Thyroid gland (tissue), 4 donors: ENCODE results near the gene KIRREL3. TPM values are rescaled to one million over a fixed set of nuclear protein-coding genes. Genes with fewer than 3 reads are reported as not detected.

Experiments
- DNase-seq, 2 donors: peaks; one replicate each; pipeline ENCODE4 v3.0.0-alpha.2; 2019
- H3K27ac ChIP-seq, 3 donors: fragments of 200-600 bp; sonication (generic); 1 replicate in 2 of 3; 2 replicates in 1 of 3; pipeline ENCODE4 v1.5.1; 2016 to 2019; ENCODE audit warnings: mild to moderate bottlenecking in 1 of 3, moderate library complexity in 1 of 3
- H3K27me3 ChIP-seq: fragments of 200-600 bp; sonication (generic); one replicate; pipeline ENCODE4 v1.5.1; 2019
- H3K36me3 ChIP-seq, 2 donors: fragments of 200-600 bp; sonication (generic); one replicate each; pipeline ENCODE4 v1.5.1; 2016 to 2019
- H3K4me1 ChIP-seq, 2 donors: fragments of 200-600 bp; sonication (generic); one replicate each; pipeline ENCODE4 v1.5.1; 2017 to 2019
- H3K4me3 ChIP-seq, 3 donors: fragments of 200-600 bp; sonication (generic); replicated peaks in 1 of 3; 1 replicate in 2 of 3; 2 replicates in 1 of 3; pipeline ENCODE4 v1.5.1; 2016; ENCODE audit warnings: mild to moderate bottlenecking in 1 of 3
- H3K9me3 ChIP-seq: fragments of 200-600 bp; sonication (generic); one replicate; pipeline ENCODE4 v1.5.1; 2017
- CTCF ChIP-seq, 6 experiments: fragments of 200-600 bp in 3 of 6; fragments of 450-650 bp in 3 of 6; sonication (generic) in 3 of 6; IDR thresholded peaks; one replicate each; pipeline ENCODE4 v1.5.1; 2016 to 2019; ENCODE audit warnings: antibody characterized with exemption in 6 of 6, mild to moderate bottlenecking in 2 of 6, inconsistent platforms in 1 of 6, moderate library complexity in 1 of 6
- POLR2A ChIP-seq, 2 donors: fragments of 450-650 bp; IDR thresholded peaks; one replicate each; pipeline ENCODE4 v1.6.1; 2017; ENCODE audit warnings: antibody characterized with exemption in 2 of 2, mild to moderate bottlenecking in 2 of 2, moderate library complexity in 1 of 2
- WGBS, 2 donors: methylation state at CpG; one replicate each; pipeline ENCODE4 v1.1.5; 2017; 5-methylcytosine and 5-hydroxymethylcytosine counted together
- intact Hi-C: fragments of 100-400 bp; cut with DNase I; formaldehyde crosslinking; loops from one replicate; pipeline ENCODE4 v1.15.1; 2023
- total RNA-seq, 4 donors: library from RNA; depleted of rRNA; stranded (reverse); fragments of >200 nt; gene quantifications; one replicate each; pipeline ENCODE4 v1.2.3, GENCODE V29; 2016

The KIRREL3 gene
- total RNA-seq, 4 donors from 2014 or later: 0.78 TPM; not detected in 3

GRCh38 chr11:126890561-126890960 is 110.0 kb downstream of the KIRREL3 start:
- no peaks in the 10 kb centered on the region for H3K4me1 ChIP-seq
- H3K36me3 ChIP-seq: no peaks in the 10 kb centered on the region
- no peak for DNase-seq
- no peak for TF ChIP-seq CTCF (IDR thresholded peaks at IDR 0.05)
- no peak for TF ChIP-seq POLR2A (IDR thresholded peaks at IDR 0.05)
- WGBS, 2 donors: 67 to 75% methylated on average over 7 of the region's 7 CpGs
- H3K27me3 ChIP-seq: no peaks in the 10 kb centered on the region
- no peaks in the 10 kb centered on the region for H3K9me3 ChIP-seq
- H3K27ac ChIP-seq: no peak overlapping the region
- no peak overlapping the region for H3K4me3 ChIP-seq
- intact Hi-C loops: no loop called here

- Histone ChIP-seq H3K4me1 (no peaks in the 10 kb centered on the region), H3K36me3 (no peaks in the 10 kb centered on the region), H3K9me3 (no peaks in the 10 kb centered on the region), H3K27ac (no peak overlapping the region), H3K4me3 (no peak overlapping the region), H3K27me3 (no peaks in the 10 kb centered on the region)
- 70 to 74% methylated on average over 7 of the region's 7 CpGs for WGBS, 2 donors
- intact Hi-C loops: no loop called here
- DNase-seq: no peak
- TF ChIP-seq POLR2A (IDR thresholded peaks at IDR 0.05) (no peak), CTCF (IDR thresholded peaks at IDR 0.05) (no peak)
Observed at GRCh38 chr11:126888115-126888712, 112.4 kb downstream of the KIRREL3 start.

GRCh38 chr11:126886636-126887035 is 113.9 kb downstream of the KIRREL3 start:
- intact Hi-C loops: no loop called here
- 71 to 77% methylated on average over 1 of the region's 1 CpG for WGBS, 2 donors
- no peaks in the 10 kb centered on the region for H3K4me1 ChIP-seq
- no peaks in the 10 kb centered on the region for H3K27me3 ChIP-seq
- no peak overlapping the region for H3K27ac ChIP-seq
- no peak overlapping the region for H3K4me3 ChIP-seq
- DNase-seq: no peak
- TF ChIP-seq CTCF (IDR thresholded peaks at IDR 0.05): no peak
- TF ChIP-seq POLR2A (IDR thresholded peaks at IDR 0.05): no peak
- H3K9me3 ChIP-seq: no peaks in the 10 kb centered on the region
- no peaks in the 10 kb centered on the region for H3K36me3 ChIP-seq

GRCh38 chr11:126886085-126886484 is 114.5 kb downstream of the KIRREL3 start:
- no peak for TF ChIP-seq POLR2A (IDR thresholded peaks at IDR 0.05)
- TF ChIP-seq CTCF (IDR thresholded peaks at IDR 0.05): no peak
- whole genome bisulfite sequencing, 2 donors: 76 to 80% methylated on average over 3 of the region's 3 CpGs
- intact Hi-C loops: no loop called here

GRCh38 chr11:126884594-126884993 is 116.0 kb downstream of the KIRREL3 start:
- intact Hi-C loops: no loop called here
- Histone ChIP-seq H3K4me3 (no peak overlapping the region), H3K9me3 (no peaks in the 10 kb centered on the region), H3K4me1 (no peaks in the 10 kb centered on the region), H3K36me3 (no peaks in the 10 kb centered on the region), H3K27me3 (no peaks in the 10 kb centered on the region), H3K27ac (no peak overlapping the region)
- 63 to 64% methylated on average over 5 of the region's 5 CpGs for WGBS, 2 donors
- DNase-seq: no peak
- TF ChIP-seq CTCF (IDR thresholded peaks at IDR 0.05) (no peak), POLR2A (IDR thresholded peaks at IDR 0.05) (no peak)

More at GRCh38 chr11:126886085-126886484, 114.5 kb downstream of the KIRREL3 start:
- Histone ChIP-seq H3K4me1 (no peaks in the 10 kb centered on the region), H3K9me3 (no peaks in the 10 kb centered on the region), H3K27me3 (no peaks in the 10 kb centered on the region), H3K36me3 (no peaks in the 10 kb centered on the region), H3K27ac (no peak overlapping the region), H3K4me3 (no peak overlapping the region)
- DNase-seq: no peak
